ENCODE data around the gene ESYT1.
A peak's percentile ranks its signal among the peaks of the same experiment; 100 is the strongest.

Gene ESYT1

GRCh38 chr12:56103823-56104108 lies 24.3 kb upstream of the ESYT1 start:
- DNase-seq (ENCODE audit: low read depth), result no peak
- H3K4me3 ChIP-seq (ENCODE audit: low read depth, low read length), result peak overlapping the region; percentile 95
- TF ChIP-seq CTCF (IDR thresholded peaks at IDR 0.05; ENCODE audit: control insufficient read depth, extremely low read depth, insufficient read depth), result no peak

GRCh38 chr12:56104109-56104814 lies 23.8 kb upstream of the ESYT1 start, which contains the start of gene PA2G4:
PA2G4 (plus strand) TSS chr12:56104559; CDS start chr12:56104738, 179 bp downstream.
- H3K4me3 ChIP-seq (ENCODE audit: low read depth, low read length), result peak within 1 kb of the TSS; percentile 95
- TF ChIP-seq CTCF (IDR thresholded peaks at IDR 0.05; ENCODE audit: control insufficient read depth, extremely low read depth, insufficient read depth), result no peak
- peak; percentile 98 for DNase-seq (ENCODE audit: low read depth)

- DNase-seq (ENCODE audit: low read depth), result no peak
- no peak for TF ChIP-seq CTCF (IDR thresholded peaks at IDR 0.05; ENCODE audit: control insufficient read depth, extremely low read depth, insufficient read depth)
- peak overlapping the region; percentile 95 for H3K4me3 ChIP-seq (ENCODE audit: low read depth, low read length)
These were observed 23.1 kb upstream of the ESYT1 start for GRCh38 chr12:56104815-56105608.

GRCh38 chr12:56105609-56105902 lies 22.5 kb upstream of the ESYT1 start:
- peak overlapping the region; percentile 95 for H3K4me3 ChIP-seq (ENCODE audit: low read depth, low read length)
- DNase-seq (ENCODE audit: low read depth), result no peak
- TF ChIP-seq CTCF (IDR thresholded peaks at IDR 0.05; ENCODE audit: control insufficient read depth, extremely low read depth, insufficient read depth), result no peak

GRCh38 chr12:56107242-56107641 lies 20.8 kb upstream of the ESYT1 start:
- no peak for DNase-seq (ENCODE audit: low read depth)
- H3K4me3 ChIP-seq (ENCODE audit: low read depth, low read length), result no peak overlapping the region
- TF ChIP-seq CTCF (IDR thresholded peaks at IDR 0.05; ENCODE audit: control insufficient read depth, extremely low read depth, insufficient read depth), result no peak

GRCh38 chr12:56110571-56110970 lies 17.5 kb upstream of the ESYT1 start:
- H3K4me3 ChIP-seq (ENCODE audit: low read depth, low read length), result no peak overlapping the region
- TF ChIP-seq CTCF (IDR thresholded peaks at IDR 0.05; ENCODE audit: control insufficient read depth, extremely low read depth, insufficient read depth), result no peak
- no peak for DNase-seq (ENCODE audit: low read depth)

All from LNCaP clone FGC (cell line).